Subcutaneous abdominal adipose tissue (tissue), 5 donors: Measurements from ENCODE around the gene TMC6.

Source experiments
- H3K27ac ChIP-seq: one replicate; pipeline ENCODE4 v1.7.0; 2013; ENCODE audit warnings: low read depth, mild to moderate bottlenecking, inconsistent platforms, low read length, moderate library complexity
- H3K27me3 ChIP-seq, 5 donors: one replicate each; pipeline ENCODE4 v1.7.0; 2013; ENCODE audit warnings: low read length in 5 of 5, inconsistent platforms in 1 of 5; ENCODE audit not compliant: control insufficient read depth in 5 of 5, insufficient read depth in 4 of 5
- H3K36me3 ChIP-seq, 5 donors: one replicate each; pipeline ENCODE4 v1.7.0; 2013; ENCODE audit warnings: low read length in 5 of 5; ENCODE audit not compliant: control insufficient read depth in 5 of 5, insufficient read depth in 5 of 5
- H3K4me1 ChIP-seq, 5 donors: one replicate each; pipeline ENCODE4 v1.7.0; 2013; ENCODE audit warnings: low read length in 5 of 5, mild to moderate bottlenecking in 3 of 5, moderate library complexity in 1 of 5; ENCODE audit not compliant: control insufficient read depth in 5 of 5, insufficient read depth in 5 of 5
- H3K4me3 ChIP-seq, 5 donors: one replicate each; pipeline ENCODE4 v1.7.0; 2013; ENCODE audit warnings: low read length in 5 of 5, low read depth in 1 of 5
- H3K9ac ChIP-seq, 5 donors: one replicate each; pipeline ENCODE4 v1.7.0; 2013; ENCODE audit warnings: low read length in 5 of 5, mild to moderate bottlenecking in 4 of 5, moderate library complexity in 3 of 5
- H3K9me3 ChIP-seq, 5 donors: one replicate each; pipeline ENCODE4 v1.7.0; 2013; ENCODE audit warnings: low read length in 5 of 5; ENCODE audit not compliant: control insufficient read depth in 5 of 5
- donor health status: healthy.
- donor health status: healthy.
- donor health status: healthy.
- donor health status: healthy.
- donor health status: healthy.

The TMC6 gene

GRCh38 chr17:78123258-78123929, 5.2 kb downstream of the TMC6 start:
- Histone ChIP-seq H3K4me1 (peaks cover 5 to 60% (median 45%) of the 10 kb centered on the region in 5 donors), H3K36me3 (peaks cover 0 to 76% (median 54%) of the 10 kb centered on the region in 5 donors), H3K9me3 (no peaks in the 10 kb centered on the region), H3K27ac (no peak overlapping the region), H3K9ac (no peak overlapping the region), H3K4me3 (no peak overlapping the region), H3K27me3 (no peaks in the 10 kb centered on the region)

GRCh38 chr17:78122931-78123249, 5.7 kb downstream of the TMC6 start:
- no peak overlapping the region for H3K27ac ChIP-seq
- peaks cover 0 to 78% (median 56%) of the 10 kb centered on the region in 5 donors for H3K36me3 ChIP-seq
- H3K9ac ChIP-seq: no peak overlapping the region
- no peaks in the 10 kb centered on the region for H3K27me3 ChIP-seq
- no peak overlapping the region for H3K4me3 ChIP-seq
- peaks cover 5 to 57% (median 43%) of the 10 kb centered on the region in 5 donors for H3K4me1 ChIP-seq
- H3K9me3 ChIP-seq: no peaks in the 10 kb centered on the region

DNA sequence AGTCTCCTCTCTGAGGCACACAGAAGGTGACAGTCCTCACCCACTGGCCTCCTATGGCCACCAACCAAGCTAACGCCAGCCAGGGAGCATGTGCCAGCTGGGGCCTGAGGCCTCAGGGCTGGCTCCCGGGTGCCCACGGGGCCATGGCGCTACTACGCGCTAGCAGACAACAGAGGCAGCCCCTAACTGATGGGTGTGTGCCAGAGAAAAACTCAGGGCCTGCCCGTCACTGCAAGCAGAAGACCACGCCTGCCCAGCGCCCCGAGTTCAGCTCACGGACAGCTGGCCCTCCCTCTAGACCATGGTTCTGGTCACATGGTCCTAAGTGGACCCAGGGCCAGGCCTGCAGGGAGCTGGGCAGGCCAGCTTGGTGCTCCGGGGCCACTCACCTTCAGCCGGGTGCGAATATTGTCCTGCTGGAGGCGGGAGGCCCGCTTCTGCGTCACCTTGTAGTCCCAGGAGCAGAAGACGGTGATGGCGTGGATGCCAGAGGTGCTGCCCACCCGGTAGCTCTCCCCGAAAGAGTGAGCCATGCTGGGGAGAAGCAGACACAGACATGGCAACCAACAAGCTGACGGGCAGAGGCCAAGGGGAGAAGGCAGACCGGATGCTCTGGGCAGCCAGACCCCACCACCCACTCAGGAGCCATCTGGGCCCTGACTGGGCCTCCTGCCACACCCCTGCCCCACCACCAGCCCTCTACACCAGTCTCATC, 6.2 kb downstream of the TMC6 start:
- Histone ChIP-seq H3K9me3 (no peaks in the 10 kb centered on the region), H3K4me1 (peaks cover 5 to 55% (median 43%) of the 10 kb centered on the region in 5 donors), H3K4me3 (no peak overlapping the region), H3K27me3 (no peaks in the 10 kb centered on the region), H3K36me3 (peaks cover 0 to 82% (median 57%) of the 10 kb centered on the region in 5 donors), H3K9ac (no peak overlapping the region), H3K27ac (no peak overlapping the region)

GRCh38 chr17:78121801-78122215, 6.7 kb downstream of the TMC6 start:
- Histone ChIP-seq H3K36me3 (peaks cover 0 to 88% (median 57%) of the 10 kb centered on the region in 5 donors), H3K27me3 (no peaks in the 10 kb centered on the region), H3K9me3 (no peaks in the 10 kb centered on the region), H3K27ac (no peak overlapping the region), H3K4me1 (peaks cover 2 to 49% (median 38%) of the 10 kb centered on the region in 5 donors), H3K9ac (no peak overlapping the region), H3K4me3 (no peak overlapping the region)

DNA sequence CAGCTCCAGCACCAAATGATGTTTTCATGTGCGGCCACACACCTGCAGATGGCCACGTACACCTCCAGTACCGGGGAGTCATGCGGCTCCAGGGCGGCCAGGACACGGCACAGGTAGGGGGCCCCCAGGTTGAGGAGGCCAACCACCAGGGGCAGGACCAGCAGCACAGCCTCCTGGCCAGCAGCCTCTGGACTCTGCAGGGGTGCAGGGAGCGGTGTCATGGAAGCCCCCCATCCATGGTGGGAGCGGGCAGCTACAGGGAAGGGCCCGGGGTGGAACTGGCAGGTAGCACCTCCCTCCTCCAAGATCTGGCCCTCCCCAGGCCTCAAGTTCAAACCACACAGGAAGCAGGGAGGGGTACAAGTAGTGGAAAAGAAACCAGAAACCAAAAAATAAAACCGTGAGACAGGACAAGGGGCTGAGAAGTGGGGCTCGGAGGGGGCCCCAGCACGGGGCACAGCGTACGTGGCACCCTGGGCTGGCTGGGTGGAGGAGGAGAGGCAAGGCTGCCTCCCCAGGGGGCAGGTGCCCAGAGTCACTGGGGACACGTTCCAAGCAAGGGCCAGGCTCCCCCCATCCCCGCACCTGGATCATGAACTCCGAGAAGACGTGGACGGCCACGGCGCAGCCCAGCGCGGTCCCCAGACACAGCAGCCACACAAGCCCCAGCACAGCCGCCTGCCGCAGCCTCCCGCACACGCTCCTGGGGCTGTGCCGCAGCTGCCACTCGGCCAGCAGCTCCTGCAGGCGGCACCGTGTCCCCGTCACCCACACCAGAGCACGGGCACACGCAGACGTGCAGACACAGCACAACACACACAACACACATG, 7.4 kb downstream of the TMC6 start:
- Histone ChIP-seq H3K36me3 (peaks cover 0 to 87% (median 57%) of the 10 kb centered on the region in 5 donors), H3K27me3 (no peaks in the 10 kb centered on the region), H3K27ac (no peak overlapping the region), H3K4me1 (peaks cover 0 to 43% (median 32%) of the 10 kb centered on the region in 5 donors), H3K9ac (no peak overlapping the region), H3K9me3 (no peaks in the 10 kb centered on the region), H3K4me3 (no peak overlapping the region)

DNA sequence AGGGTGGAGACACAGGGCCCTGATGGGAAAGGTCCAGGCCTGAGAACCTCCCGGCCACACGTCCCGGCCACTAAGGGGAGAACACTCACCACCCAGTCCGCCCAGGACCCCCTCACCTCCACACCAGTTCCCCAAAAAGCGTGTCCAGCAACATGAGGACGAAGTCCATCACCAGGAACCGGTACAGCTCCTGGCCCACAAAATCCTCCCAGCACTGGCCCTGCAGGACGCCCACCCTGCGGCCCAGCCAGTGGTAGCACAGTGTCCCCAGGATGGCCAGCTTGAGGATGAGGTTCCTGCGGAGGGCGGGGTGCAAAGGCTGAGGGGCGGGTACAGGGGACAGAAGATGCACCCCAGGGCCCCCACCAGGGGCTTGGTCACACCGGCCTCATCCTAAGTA, 8.0 kb downstream of the TMC6 start:
- no peak overlapping the region for H3K9ac ChIP-seq
- H3K27ac ChIP-seq: no peak overlapping the region
- H3K36me3 ChIP-seq: peaks cover 0 to 81% (median 57%) of the 10 kb centered on the region in 5 donors
- H3K27me3 ChIP-seq: no peaks in the 10 kb centered on the region
- H3K9me3 ChIP-seq: no peaks in the 10 kb centered on the region
- H3K4me3 ChIP-seq: no peak overlapping the region
- H3K4me1 ChIP-seq: peaks cover 0 to 36% (median 25%) of the 10 kb centered on the region in 5 donors

DNA sequence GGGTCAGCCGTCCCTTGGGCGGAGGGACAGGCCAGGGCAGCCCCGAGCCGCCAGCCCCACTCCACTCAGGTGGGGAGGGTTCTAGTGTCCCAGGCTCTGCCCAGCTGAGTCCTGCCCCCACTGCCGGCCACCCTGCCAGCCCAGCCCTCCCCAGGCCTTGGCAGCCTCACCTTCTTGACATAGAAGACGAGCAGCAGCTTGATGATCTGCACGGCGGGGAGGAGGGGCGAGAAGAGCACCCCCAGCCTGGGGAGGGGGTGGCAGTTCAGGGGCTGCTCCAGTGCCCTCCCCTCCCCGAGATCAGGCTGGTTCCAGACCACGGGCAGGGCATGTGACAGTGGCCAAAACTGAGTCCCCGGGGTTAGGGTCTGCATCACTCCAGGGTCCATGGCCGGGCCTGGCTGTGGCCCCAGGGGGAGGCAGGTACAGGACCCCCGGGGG, 9.7 kb downstream of the TMC6 start:
- no peak overlapping the region for H3K27ac ChIP-seq
- peaks cover 0 to 26% (median 17%) of the 10 kb centered on the region in 5 donors for H3K4me1 ChIP-seq
- H3K4me3 ChIP-seq: no peak overlapping the region
- H3K27me3 ChIP-seq: no peaks in the 10 kb centered on the region
- H3K9me3 ChIP-seq: no peaks in the 10 kb centered on the region
- peaks cover 0 to 76% (median 45%) of the 10 kb centered on the region in 5 donors for H3K36me3 ChIP-seq
- H3K9ac ChIP-seq: no peak overlapping the region

DNA sequence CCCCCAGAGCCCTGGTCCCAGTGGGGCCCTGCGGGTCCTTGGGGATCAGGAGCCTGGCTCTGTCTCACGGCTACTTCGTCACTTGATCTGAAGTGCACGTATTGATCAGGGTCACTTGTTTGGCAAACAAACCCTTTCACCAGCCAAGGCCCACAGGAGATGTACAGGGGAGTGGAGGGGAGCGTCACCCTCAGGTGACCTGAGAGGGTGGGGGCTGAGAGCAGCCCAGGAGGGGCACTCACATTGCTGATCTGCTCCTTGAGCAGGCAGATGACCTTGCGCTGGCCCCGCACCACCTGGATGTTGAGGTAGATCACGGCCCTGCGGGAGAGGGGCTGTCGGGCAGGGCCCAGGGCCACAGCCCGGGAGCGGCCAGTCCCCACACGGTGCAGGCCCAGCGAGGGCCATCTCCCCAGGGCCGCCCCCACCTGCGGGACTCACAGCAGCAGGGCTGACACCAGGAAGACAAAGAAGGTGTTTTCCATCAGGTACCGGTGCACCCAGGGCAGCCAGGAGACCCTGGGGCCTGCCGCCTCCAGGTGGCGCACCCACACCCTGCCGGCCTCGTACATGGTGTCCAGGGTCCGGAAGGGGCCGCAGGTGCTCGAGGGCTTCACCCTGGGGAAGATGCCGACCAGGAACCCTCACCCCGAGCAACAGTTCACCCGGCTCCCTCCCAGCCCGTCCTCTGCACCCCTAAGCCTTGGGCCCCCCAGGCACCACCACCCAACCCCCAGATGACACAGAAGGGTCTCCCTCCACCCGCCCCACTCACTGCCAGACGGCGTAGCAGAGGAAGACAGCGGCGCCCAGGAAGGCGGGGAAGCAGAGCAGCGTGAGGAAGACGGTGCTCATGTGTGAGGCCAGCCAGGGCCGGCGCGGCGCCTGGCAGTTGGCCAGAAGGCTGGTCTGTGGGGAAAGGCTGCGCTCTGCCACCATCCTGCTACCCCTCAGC, 11.3 kb downstream of the TMC6 start:
- Histone ChIP-seq H3K27ac (no peak overlapping the region), H3K36me3 (peaks cover 0 to 73% (median 39%) of the 10 kb centered on the region in 5 donors), H3K27me3 (no peaks in the 10 kb centered on the region), H3K4me1 (peaks cover 1 to 29% (median 24%) of the 10 kb centered on the region in 5 donors), H3K9ac (no peak overlapping the region), H3K4me3 (no peak overlapping the region), H3K9me3 (no peaks in the 10 kb centered on the region)

- no peak overlapping the region for H3K4me3 ChIP-seq
- peaks cover 1 to 30% (median 20%) of the 10 kb centered on the region in 5 donors for H3K4me1 ChIP-seq
- no peak overlapping the region for H3K9ac ChIP-seq
- H3K27me3 ChIP-seq: no peaks in the 10 kb centered on the region
- peaks cover 0 to 73% (median 39%) of the 10 kb centered on the region in 5 donors for H3K36me3 ChIP-seq
- H3K27ac ChIP-seq: no peak overlapping the region
- no peaks in the 10 kb centered on the region for H3K9me3 ChIP-seq
Measured at GRCh38 chr17:78116411-78116810, 12.1 kb downstream of the TMC6 start.
